ENCODE data around the gene PCSK5.
"Not testable (repeated sequence)": the region's sequence is repeated elsewhere in the genome, so short reads cannot be mapped to it uniquely, and the experiment has no call there.

Gene PCSK5

DNA sequence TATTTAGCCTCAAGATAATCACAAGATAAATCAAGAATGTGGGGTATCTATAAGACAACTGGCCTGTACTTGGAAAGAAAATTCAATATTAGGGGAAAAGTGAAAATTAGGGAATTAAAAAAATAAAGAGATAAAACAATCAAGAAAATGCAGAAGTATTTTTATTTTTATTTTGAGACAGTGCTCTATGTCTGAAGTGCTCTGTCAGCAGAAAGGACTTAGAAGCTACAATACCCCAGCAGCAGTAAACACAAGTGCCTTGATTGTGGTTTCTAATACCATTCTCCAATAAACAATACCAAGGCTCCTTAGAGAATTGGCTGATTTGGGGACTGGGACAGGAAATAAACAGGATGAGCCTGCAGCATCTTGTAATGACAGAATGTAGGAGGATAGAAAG is 358.8 kb downstream of the PCSK5 start:
- no peak for DNase-seq (ENCODE audit: low read depth)

DNA sequence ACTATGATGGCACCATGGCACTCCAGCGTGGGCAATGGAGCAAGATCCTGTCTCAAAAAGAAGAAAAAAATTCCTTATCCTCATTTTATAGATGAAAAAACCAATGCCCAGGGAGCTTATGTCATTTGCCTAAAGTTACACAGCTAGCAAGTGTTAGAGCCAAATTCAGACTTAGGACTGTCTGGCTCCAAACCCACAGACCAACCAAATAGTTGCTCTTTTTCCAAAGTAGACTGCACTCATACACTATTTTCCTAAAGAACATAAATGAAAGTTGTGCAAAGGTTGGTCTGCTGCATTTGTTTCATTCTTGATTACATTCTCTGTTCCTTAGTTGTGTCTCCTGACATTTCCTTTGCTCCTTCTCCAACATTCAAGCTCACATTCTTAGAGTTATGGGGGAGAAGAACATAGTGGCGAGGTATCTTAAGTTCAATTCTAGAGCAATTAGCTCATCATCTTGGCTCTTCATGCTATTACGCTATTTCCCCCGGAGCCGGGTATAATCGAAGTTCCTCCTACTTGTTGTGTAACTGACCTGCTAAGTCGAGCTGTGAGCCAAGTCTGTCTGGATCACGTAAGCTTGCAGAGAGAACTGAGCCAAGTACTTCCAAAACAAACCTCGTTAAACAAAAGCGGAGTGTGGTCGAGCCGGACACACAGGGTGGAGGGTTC is 365.4 kb downstream of the PCSK5 start:
- no peak for DNase-seq (ENCODE audit: low read depth)

DNA sequence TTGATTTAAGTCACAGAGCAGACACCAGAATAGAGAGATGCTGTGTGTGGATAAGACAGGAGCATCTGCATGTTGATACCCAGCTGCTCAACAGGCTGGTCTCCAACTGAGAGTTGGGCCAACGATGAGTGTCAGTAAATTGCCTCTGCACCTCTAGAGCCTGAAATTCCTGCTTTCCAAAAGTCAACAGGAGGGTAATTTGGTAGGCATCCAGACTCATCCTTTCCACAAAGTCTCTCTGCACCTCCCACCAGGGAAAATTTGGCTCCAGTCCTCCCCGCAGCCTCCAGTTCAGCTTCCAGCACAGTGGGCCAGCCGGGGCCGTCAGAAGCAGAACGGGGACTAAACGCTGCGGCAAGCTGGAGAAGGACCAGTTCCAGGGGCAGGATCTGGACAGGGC is 366.8 kb downstream of the PCSK5 start:
- DNase-seq (ENCODE audit: low read depth) = no peak

- DNase-seq (ENCODE audit: low read depth) = no peak
Observed at GRCh38 chr9:76266649-76267283, 376.3 kb downstream of the PCSK5 start.

DNA sequence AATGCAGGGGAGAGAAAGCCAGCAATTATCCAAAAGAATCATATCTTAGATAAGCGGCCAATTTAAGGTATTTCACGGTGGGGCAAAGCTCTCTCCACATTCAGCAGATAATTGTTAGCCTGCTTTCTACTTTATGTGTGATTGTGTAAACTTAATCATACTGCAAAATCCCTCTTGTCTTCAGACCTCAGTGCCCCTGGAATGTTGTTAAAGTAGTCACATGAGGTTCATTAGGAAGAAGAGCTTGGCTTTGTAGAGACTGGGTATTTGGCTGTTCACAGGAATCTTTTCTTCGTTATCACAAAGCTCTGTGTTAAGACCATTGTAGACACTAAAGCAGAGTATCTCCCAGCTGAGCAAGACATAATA is 376.8 kb downstream of the PCSK5 start:
- DNase-seq (ENCODE audit: low read depth) = no peak

GRCh38 chr9:76269789-76270188 is 379.3 kb downstream of the PCSK5 start:
- no peak for DNase-seq (ENCODE audit: low read depth)

DNA sequence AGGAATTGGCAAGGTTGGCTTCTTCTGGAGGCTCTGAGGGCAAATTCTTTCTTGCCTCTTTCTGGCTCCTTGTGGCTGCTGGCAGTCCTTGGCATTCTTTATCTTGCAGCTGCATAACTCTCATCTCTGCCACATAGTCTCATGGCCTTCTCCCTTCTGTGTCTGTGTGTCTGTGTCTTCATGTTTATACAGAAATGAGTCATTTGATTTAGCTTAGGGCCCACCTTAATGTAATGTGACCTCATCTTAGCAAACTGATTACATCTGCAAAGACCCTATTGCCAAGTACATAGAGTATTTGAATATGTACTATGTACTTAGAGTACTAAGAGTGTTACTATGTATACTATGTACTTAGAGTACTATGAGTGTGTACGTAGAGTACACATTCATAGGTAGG is 381.3 kb downstream of the PCSK5 start:
- DNase-seq (ENCODE audit: low read depth) = no peak

- no peak for DNase-seq (ENCODE audit: low read depth)
Observed at GRCh38 chr9:76289042-76289441, 398.6 kb downstream of the PCSK5 start.

GRCh38 chr9:76289703-76290102 is 399.2 kb downstream of the PCSK5 start:
- DNase-seq (ENCODE audit: low read depth) = no peak

GRCh38 chr9:76290555-76290954 is 400.1 kb downstream of the PCSK5 start:
- DNase-seq (ENCODE audit: low read depth) = no peak

- DNase-seq (ENCODE audit: low read depth) = no peak
Observed at GRCh38 chr9:76292246-76292645, 401.8 kb downstream of the PCSK5 start.

- no peak for DNase-seq (ENCODE audit: low read depth)
Observed at GRCh38 chr9:76292658-76293057, 402.2 kb downstream of the PCSK5 start.

DNA sequence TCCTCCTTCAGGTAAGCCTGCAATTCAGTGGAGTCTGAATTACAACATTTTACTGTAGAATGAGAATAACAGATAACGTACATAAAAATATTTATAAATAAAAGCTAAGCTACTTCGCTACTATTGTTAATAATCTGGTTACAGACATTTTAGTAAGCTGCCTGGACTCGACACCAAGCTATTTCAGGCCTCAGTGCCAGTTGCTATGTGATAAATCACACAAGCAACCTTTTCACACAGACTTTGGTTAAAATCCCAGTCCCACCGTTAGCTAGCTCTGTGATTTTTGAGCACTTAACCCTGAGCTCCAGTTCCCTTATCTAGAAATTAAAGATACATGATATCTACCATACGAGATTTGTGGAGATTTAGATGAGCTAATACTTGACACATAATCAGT is 403.8 kb downstream of the PCSK5 start:
- no peak for DNase-seq (ENCODE audit: low read depth)

DNA sequence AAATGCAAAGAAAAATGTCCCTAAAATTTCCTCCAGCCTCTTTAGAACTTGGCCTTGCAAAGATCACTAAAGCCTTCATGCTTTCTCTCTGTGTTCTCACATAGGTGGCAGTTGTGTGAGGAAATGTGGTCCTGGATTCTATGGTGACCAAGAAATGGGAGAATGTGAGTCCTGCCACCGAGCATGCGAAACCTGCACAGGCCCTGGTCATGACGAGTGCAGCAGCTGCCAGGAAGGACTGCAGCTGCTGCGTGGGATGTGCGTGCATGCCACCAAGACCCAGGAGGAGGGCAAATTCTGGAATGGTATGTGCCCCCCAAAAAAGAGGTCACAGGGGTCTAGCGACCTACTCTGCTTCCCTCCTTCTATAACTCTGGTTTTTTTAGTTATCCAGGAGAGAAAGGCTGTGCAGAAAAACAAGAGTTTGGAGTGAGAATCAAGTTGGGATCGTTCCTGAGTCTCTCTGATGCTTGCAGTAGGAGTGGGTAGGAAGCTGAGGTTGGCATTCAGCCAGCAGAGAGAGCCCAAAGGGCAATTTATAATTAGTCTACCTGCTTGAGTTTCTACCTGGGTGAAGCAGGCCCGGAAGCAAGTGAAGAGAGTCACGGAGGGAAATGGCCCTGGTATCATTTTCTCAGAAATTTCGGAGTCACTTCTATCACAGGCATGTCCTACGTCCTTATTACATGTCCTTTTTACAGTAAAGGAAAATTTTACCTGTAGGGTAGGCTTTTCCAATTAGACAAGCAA is 406.3 kb downstream of the PCSK5 start:
- no peak for DNase-seq (ENCODE audit: low read depth)

- no peak for DNase-seq (ENCODE audit: low read depth)
Observed at GRCh38 chr9:76297721-76298239, 407.3 kb downstream of the PCSK5 start.

- DNase-seq (ENCODE audit: low read depth) = no peak
Observed at GRCh38 chr9:76298521-76299144, 408.2 kb downstream of the PCSK5 start.

DNA sequence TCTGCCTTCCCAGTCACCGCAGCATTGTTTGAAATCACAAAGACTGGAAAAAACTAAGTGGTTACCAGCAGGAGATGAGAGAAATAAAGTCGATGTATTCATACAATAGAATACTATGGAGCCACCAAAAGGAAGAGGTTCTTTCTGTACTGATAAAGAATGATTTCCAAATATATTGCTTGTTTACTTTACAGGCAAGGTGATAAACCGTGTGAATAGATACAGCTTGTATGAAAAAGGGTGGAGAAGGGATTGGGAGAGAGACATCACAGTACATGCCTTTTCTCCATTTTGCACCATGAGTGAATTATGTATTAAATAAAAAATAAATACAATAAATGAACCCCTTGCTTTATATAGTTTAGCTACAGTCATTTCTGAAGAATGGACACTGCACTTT is 412.1 kb downstream of the PCSK5 start:
- no peak for DNase-seq (ENCODE audit: low read depth)

DNA sequence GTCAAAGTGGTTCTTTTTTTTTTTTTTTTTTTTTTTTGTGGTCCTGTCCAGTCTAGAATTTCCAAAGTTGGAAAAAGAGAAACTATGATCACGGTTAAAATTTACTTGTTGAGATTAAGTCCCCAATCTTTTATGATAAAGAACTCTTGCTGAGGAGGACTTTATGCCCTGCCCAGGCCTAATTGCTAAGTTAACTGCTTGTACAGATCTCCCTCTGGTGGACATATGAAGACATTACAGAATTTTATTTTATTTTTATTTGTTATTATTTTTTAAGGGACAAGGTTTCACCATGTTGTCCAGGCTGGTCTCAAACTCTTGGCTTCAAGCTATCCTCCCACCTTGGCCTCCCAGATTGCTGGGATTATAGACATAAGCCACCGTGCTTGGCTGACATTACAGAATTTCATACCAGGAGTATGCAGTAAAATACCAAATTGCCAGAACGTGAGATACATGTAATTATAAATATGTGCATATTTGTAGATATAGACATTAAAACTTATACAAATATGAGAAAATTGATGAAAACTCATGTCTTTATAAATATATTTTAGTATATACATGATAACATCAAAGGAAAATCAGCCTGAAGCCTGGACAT is 412.6 kb downstream of the PCSK5 start:
- DNase-seq (ENCODE audit: low read depth) = no peak

GRCh38 chr9:76307047-76307446 is 416.6 kb downstream of the PCSK5 start:
- DNase-seq (ENCODE audit: low read depth) = not testable (repeated sequence)

GRCh38 chr9:76310577-76310976 is 420.1 kb downstream of the PCSK5 start:
- DNase-seq (ENCODE audit: low read depth) = no peak

DNA sequence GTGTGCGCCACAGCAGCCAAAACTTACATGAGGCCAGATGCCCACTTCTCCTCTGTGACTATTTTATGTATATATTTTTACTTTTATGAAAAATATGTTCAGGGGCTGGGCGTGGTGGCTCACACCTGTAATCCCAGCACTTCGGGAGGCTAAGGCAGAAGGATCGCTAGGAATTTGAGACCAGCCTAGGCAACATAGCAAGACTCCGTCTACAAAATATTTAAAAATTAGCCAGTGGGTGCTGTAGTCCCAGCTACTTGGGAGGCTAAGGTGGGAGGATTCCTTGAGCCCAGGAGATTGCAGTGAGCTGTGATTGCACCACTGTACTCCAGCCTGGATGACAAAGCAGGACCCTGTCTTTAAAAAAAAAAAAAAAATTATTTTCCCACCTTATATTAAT is 420.5 kb downstream of the PCSK5 start:
- DNase-seq (ENCODE audit: low read depth) = no peak

DNA sequence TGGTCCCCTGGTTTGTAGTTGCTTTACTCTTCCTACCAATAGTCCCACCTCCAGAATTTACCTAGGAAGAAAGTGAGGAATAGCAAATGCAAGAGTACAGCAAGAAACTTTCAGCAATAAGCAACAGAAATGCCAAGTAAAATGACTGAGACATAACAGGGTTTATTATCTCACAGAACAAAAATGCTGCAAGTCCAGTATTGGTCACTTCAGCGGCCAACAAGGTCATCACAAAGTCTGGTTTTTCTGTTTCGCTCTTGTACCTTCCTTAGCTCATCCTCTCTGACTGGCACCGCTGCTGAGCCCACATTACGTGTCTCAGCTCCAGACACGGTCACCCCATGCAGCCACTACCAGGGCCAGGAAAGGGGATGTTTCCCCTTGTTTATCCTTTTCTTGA is 421.1 kb downstream of the PCSK5 start:
- DNase-seq (ENCODE audit: low read depth) = no peak
